Measurements from ENCODE around the gene NR3C1. TPM values are rescaled to one million over a fixed set of nuclear protein-coding genes. Genes with fewer than 3 reads are reported as not detected.

The NR3C1 gene
- total and polyA plus RNA-seq, 2 of the 4 experiments (the other 2 are of a cell fraction) = 13.7 to 77.4 TPM

DNA sequence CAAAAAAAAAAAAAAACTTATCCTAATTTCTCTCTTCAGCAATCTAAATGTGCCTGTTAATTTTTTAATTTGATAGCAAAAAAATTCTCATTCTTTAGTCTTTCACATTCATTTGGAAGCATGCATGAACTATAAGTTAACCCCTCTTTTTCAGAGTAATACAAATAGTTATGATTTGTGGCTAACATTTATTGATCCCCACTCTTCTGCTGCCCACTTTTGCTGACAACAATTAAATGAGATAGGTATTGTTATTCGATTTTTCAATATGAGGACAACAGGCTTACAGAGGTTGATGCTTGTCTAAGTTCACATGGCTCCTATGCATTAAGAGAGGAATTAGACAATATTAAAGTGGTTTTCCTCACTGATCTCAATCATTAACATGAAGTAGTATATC lies 2.9 kb upstream of the NR3C1 start:
- H3K36me3 ChIP-seq (ENCODE audit: control insufficient read depth, insufficient read depth, low read length) = no peaks in the 10 kb centered on the region
- no peak overlapping the region for H3K56ac ChIP-seq (ENCODE audit: extremely low read depth, insufficient read depth, low read length)
- CTCF ChIA-PET = no interaction called here
- no CpG with 5 or more reads among the region's 1 CpG for WGBS, 2 experiments (ENCODE audit: extremely low coverage in 2 of 2, insufficient read length in 1 of 2)
- H4K20me1 ChIP-seq (ENCODE audit: insufficient read depth, low read length) = peaks cover 8% of the 10 kb centered on the region; the same call in 1 of the 2 replicates
- no peak overlapping the region for H2BK15ac ChIP-seq (ENCODE audit: low read depth, low read length)
- POLR2A ChIA-PET (ENCODE audit: unreplicated experiment) = no interaction called here
- no peak overlapping the region for H2BK20ac ChIP-seq (ENCODE audit: low read depth, low read length)
- H2AK5ac ChIP-seq (ENCODE audit: low read depth, low read length) = no peak overlapping the region
- H3K9me1 ChIP-seq (ENCODE audit: insufficient read depth, low read length) = no peaks in the 10 kb centered on the region
- H3K23ac ChIP-seq (ENCODE audit: low read depth, low read length) = no peak overlapping the region
- intact Hi-C loops (cut with micrococcal nuclease) (no loop called here), in situ Hi-C loops (cut with MboI; ENCODE audit: low sequenced_read_pairs) (loop anchor here (10.0 kb wide), 3 partner anchors 392 to 482 kb away; no protein-coding TSS in a partner anchor), dilution Hi-C loops (cut with HindIII; ENCODE audit: low sequenced_read_pairs, unreplicated experiment) (no loop called here)
- H3K4me1 ChIP-seq (ENCODE audit: control insufficient read depth, insufficient read depth, low read length) = peaks cover 3% of the 10 kb centered on the region; the same call in 1 of the 2 replicates
- peaks cover 0 to 10% of the 10 kb centered on the region in 2 experiments; a peak in 1 of 4 replicates for H3K79me1 ChIP-seq (ENCODE audit: low read depth in 1 of 2, low read length in 2 of 2)
- H3K27ac ChIP-seq (ENCODE audit: insufficient read depth, low read length) = no peak overlapping the region
- no peak for TF ChIP-seq RAD21 (IDR thresholded peaks at IDR 0.05; ENCODE audit: low read length)
- no peak for TF ChIP-seq FOS (IDR thresholded peaks at IDR 0.05; ENCODE audit: low read depth, low read length)
- TF ChIP-seq, protein P1, sequence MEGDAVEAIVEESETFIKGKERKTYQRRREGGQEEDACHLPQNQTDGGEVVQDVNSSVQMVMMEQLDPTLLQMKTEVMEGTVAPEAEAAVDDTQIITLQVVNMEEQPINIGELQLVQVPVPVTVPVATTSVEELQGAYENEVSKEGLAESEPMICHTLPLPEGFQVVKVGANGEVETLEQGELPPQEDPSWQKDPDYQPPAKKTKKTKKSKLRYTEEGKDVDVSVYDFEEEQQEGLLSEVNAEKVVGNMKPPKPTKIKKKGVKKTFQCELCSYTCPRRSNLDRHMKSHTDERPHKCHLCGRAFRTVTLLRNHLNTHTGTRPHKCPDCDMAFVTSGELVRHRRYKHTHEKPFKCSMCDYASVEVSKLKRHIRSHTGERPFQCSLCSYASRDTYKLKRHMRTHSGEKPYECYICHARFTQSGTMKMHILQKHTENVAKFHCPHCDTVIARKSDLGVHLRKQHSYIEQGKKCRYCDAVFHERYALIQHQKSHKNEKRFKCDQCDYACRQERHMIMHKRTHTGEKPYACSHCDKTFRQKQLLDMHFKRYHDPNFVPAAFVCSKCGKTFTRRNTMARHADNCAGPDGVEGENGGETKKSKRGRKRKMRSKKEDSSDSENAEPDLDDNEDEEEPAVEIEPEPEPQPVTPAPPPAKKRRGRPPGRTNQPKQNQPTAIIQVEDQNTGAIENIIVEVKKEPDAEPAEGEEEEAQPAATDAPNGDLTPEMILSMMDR (conservative IDR thresholded peaks at IDR 0.05; ENCODE audit: low read depth, low read length) = no peak
- TF ChIP-seq POLR2A (IDR thresholded peaks at IDR 0.05; ENCODE audit: low read depth, low read length) = no peak
- no peak for TF ChIP-seq NFE2L2 (IDR thresholded peaks at IDR 0.05; ENCODE audit: low read depth, low read length)
- TF ChIP-seq MXI1 (IDR thresholded peaks at IDR 0.05; ENCODE audit: borderline replicate concordance, low read depth, low read length) = no peak
- no peak for TF ChIP-seq CEBPB (IDR thresholded peaks at IDR 0.05; ENCODE audit: low read depth, low read length)
- H4K8ac ChIP-seq (ENCODE audit: low read depth in 2 of 2, low read length in 2 of 2) = no peak overlapping the region
- H3K4ac ChIP-seq (ENCODE audit: low read depth, low read length) = no peak overlapping the region
- no peak overlapping the region for H4K5ac ChIP-seq (ENCODE audit: low read depth, low read length)
- no peak for DNase-seq
- no peak overlapping the region for H2AK9ac ChIP-seq (replicated peaks; ENCODE audit: low read depth, low read length, poor library complexity)
- no peak overlapping the region for H2AFZ ChIP-seq (replicated peaks; ENCODE audit: low read length, poor library complexity)
- no peaks in the 10 kb centered on the region for H3K27me3 ChIP-seq (ENCODE audit: control insufficient read depth, insufficient read depth, low read length)
- H3K4me3 ChIP-seq (ENCODE audit: insufficient read depth, low read depth, low read length) = no peak overlapping the region
- BruUV-seq (replicated peaks) = no TSS peak
- no peaks in the 10 kb centered on the region for H3K9me3 ChIP-seq (ENCODE audit: control insufficient read depth, insufficient read depth, low read length)
- H2BK120ac ChIP-seq (ENCODE audit: low read depth, low read length) = no peak overlapping the region
- H4K91ac ChIP-seq (ENCODE audit: insufficient read depth, low read depth, low read length) = no peak overlapping the region
- no peak overlapping the region for H3K14ac ChIP-seq (replicated peaks; ENCODE audit: low read depth, low read length)
- no peak overlapping the region for H3K4me2 ChIP-seq (ENCODE audit: low read depth, low read length)
- no peak overlapping the region for H2BK5ac ChIP-seq (ENCODE audit: low read depth, low read length, poor library complexity, severe bottlenecking)
- H3K18ac ChIP-seq (ENCODE audit: low read depth, low read length) = no peak overlapping the region
- H3K9ac ChIP-seq (ENCODE audit: low read depth, low read length) = no peak overlapping the region
- no peak for ATAC-seq (ENCODE audit: low read depth)
